SKM-1 (cell line): ENCODE measurements around the gene HECTD2.
"Not testable (repeated sequence)": the region's sequence is repeated elsewhere in the genome, so short reads cannot be mapped to it uniquely, and the experiment has no call there.

Experiments
- DNase-seq: peaks from one replicate; lab custom pipeline; 2025; ENCODE audit not compliant: unreplicated experiment; lab: John Stamatoyannopoulos, UW

The HECTD2 gene

DNA sequence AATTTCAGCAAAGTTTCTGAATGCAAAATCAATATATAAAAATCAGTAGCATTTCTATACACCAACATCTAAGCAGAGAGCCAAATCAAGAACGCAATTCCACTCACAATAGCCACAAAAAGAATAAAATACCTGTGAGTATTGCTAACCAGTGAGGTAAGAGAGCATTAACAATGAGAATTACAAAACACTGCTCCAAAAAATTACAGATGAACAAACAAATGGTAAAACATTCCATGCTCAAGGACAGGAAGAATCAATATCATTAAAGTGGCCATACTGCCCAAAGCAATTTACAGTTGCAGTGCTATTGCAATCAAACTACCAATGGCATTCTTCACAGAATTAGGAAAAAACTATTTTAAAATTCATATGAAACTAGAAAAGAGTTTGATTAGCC lies 61.5 kb downstream of the HECTD2 start:
- DNase-seq = no peak

DNA sequence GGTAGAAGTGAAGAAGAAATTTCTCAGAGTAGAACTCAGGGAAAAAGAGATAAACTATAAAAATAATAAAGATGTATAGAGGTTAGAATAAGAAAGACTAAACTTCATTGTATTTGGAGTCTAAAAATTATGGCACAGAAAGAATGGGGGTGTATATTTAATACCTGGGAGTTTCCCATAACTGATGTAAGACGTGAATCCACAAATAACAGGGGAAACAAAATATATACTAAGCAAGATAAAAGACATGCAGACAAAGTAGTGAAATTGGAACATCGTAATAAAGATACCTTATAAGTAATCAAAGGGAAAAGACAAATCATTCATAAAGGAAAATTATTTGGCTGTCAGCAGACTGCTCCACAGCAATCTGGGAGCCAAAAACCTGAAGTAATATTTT lies 62.8 kb downstream of the HECTD2 start:
- DNase-seq = no peak

DNA sequence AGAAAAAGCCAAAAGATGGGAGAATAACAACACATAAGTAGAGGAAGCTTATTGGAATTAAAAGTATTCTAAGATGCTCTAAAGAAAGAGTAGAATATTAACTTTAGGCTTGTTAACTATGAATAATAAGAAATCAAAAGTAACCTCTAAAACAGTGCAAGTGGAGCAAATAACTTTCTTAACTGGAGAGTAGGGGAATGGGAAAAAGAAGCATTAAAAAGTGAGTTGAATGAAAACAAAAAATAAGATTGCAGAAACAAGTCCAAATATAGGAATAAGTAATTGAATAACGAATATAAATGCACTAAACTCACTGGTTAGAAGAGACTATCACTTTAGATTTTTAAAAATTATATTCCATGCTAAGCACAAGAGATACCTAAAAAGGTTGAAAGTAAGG lies 63.9 kb downstream of the HECTD2 start:
- no peak for DNase-seq

DNA sequence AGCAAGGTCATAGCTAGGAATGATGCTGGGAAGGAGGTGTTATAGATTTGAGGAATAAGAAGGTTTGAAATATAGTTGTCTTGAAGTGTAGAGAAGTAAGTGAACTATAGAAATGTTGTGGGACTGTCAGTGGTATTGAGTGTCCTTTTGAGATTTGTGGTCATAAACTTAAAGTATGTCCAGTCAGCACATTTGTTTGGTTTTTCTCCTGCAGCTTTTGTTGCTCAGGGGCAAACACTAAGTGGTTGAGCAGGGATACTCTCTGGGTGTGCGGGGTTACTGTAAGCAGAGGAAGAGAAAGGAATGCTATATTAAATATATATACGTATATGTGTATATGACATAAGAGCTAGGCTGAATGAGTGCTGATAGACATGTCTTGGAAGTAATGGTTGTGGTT lies 67.1 kb downstream of the HECTD2 start:
- DNase-seq = no peak

- DNase-seq = no peak
Observed at GRCh38 chr10:91479583-91479982, 69.4 kb downstream of the HECTD2 start.

DNA sequence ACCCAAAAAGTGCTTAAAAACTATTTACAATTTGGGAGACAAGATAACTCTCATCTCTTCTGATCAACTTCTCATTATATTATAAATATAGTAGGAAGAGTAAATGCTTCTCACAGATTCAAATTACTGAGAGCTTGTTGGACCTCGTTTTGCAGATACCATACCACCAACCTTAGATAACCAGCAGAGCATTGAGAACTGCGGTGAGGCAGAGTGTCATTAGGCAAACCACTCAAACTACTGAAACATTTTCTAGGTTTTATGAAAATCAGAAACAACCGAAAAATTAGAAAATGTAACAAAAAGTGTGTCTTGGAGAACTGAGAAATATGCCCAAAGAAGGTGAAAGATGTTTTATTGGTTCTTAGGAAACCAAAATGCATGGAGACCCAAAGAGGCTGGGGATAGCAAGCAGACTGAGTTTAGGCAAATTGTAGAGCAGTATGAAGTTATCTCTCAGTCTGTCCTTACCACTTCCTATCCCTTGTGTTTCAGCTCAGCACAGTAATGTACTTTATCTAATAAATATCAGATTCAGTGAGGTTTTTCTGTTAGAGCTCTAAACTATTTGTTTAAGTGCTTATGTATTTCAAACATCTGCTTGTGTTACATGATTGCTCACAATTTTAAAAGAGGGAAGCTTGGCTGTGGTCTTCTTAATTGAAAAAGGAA lies 77.9 kb downstream of the HECTD2 start:
- DNase-seq = no peak

GRCh38 chr10:91493313-91493712 lies 83.2 kb downstream of the HECTD2 start:
- no peak for DNase-seq

DNA sequence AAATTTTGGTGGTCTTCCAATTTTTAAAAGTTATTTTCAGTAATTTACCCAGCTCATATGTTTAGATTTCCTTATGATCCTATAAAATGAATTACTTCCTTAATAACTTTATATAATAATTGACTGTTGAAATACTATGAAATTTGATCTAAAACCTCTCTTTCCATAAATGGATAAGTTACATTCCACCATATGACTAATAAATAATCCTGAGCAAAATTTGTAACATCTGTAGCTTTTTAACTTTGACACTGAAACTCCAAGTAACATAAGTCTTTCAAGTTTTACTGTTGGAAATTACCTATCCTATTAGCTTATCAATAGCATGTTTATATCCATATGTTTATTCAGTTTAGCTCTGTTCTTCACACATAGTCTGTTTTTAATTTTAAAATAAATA lies 85.3 kb downstream of the HECTD2 start:
- no peak for DNase-seq

DNA sequence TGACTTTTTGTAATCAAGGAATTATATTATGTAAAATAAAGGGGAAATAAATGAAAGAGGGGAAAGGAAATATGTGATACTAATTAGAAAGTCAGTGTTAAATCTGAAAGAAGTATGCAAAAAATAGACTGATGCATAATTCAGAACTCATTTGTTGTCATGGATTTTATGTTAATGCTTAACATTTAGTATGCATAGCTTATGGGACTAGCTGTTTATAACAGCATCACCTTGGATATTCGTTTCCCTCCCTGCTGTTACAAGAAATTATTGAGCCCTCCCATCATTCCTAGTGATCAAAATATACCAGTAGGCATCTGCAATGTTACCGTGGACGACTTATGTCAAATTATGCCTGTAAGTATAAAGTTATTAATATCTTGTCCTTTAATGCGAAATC lies 85.9 kb downstream of the HECTD2 start:
- no peak for DNase-seq

- DNase-seq = no peak
Observed at GRCh38 chr10:91511549-91512330, 101.6 kb downstream of the HECTD2 start.

- no peak for DNase-seq
Observed at GRCh38 chr10:91512458-91512857, 102.3 kb downstream of the HECTD2 start.

- no peak for DNase-seq
Observed at GRCh38 chr10:91513598-91514424, 103.7 kb downstream of the HECTD2 start.

DNA sequence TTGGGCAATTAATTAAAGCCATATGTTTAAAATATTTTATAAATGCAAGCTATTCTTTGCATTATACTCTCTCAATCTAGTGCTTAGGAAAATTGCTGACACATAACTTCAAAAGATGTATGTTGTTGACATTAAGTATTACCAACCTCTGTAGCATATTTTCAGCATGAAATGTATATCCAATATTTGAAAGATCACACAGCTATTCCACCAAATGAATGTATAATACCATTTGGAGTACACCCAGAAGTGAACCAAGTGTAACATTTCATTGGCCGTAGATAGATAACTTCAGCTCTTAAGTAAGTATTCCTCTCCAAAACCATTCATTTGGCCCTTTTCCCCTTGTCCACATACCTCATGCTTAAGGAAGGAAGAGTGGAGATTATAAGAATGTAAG lies 104.6 kb downstream of the HECTD2 start:
- DNase-seq = no peak

- DNase-seq = no peak
Observed at GRCh38 chr10:91517394-91517793, 107.2 kb downstream of the HECTD2 start.

- DNase-seq = no peak
Observed at GRCh38 chr10:91519899-91520514, 109.9 kb downstream of the HECTD2 start.

DNA sequence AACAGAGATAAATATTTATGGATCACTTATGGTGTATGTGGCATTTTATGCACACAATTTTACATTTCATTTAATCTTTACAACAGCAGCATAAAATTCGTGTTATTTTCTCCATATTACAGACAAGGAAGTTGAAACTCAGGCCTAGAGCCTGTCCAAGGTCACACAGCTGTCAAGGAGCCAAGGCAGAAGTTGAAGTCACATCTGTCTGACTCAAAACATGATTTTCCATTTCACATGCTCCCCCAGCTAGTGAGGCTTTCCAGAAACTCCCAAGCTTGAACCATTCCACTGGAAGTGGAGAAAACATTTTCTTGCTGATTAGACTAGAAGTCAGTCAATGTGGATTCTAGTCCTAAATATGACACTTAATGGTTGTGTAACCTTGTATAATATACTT lies 110.5 kb downstream of the HECTD2 start:
- DNase-seq = no peak

DNA sequence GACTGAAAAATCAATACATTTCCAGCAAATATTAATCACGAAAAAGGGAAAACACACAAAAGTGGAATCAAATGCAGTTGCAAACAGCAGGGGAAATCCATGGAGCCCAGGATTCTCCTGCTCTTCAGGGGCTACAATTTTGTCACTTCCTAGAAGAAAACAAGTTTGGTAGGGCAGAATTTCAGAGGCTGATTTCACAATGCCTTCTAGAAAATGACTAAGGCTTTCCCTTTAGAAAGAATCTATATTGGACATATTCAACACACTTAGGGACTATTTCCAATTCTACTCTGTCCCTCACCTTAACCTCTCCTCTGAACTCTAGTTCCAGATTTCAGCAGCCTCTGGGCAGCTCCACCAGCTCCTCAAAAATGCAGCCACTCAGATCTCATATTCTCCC lies 111.3 kb downstream of the HECTD2 start:
- peak; percentile 50 for DNase-seq

GRCh38 chr10:91525896-91526712 lies 116.0 kb downstream of the HECTD2 start:
- no peak for DNase-seq

- no peak for DNase-seq
Observed at GRCh38 chr10:91528080-91528479, 117.9 kb downstream of the HECTD2 start.

GRCh38 chr10:91528768-91529167 lies 118.6 kb downstream of the HECTD2 start:
- DNase-seq = no peak

- not testable (repeated sequence) for DNase-seq
Observed at GRCh38 chr10:91534789-91535188, 124.6 kb downstream of the HECTD2 start.
